CMK (cell line): ENCODE data around the gene VAMP2.

ENCODE experiments used
- DNase-seq: peaks from one replicate; pipeline ENCODE4 v3.0.0-alpha.2; 2010; ENCODE audit warnings: low read depth

Gene VAMP2

DNA sequence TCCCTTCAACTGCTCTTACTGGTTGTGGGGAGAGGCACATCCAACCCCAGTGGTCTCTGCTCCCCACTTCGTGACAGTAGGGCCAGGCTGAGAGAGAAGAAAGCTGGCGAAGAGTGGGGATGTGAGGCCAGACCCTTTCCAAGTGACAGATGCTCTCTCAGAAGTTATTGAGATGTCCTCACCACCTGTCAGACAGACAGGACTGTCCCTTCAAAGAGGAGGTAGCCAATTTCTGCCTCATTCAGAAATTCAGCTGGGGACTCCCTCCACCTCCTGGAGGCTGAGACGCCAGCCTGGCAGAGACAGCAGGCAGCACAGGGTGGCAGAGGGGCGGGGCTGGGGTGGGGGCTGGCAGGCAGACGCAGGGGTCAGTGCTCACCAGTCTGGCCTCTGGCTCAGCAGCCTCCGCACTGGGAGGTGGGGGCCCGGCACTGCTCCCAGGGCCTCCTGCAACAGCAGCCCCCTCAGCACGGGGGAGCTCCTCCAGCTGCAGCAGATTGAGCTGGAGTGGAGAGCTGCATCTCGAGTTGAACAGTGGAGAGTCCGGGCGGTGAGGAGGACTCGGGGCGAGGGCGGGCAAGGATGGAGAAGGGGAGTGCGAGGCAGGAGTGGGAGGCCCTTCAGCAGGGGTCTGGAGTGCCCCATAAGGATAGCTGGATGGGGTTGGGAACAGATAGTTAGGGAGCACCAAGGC is 19.7 kb downstream of the VAMP2 start:
- no peak for DNase-seq

DNA sequence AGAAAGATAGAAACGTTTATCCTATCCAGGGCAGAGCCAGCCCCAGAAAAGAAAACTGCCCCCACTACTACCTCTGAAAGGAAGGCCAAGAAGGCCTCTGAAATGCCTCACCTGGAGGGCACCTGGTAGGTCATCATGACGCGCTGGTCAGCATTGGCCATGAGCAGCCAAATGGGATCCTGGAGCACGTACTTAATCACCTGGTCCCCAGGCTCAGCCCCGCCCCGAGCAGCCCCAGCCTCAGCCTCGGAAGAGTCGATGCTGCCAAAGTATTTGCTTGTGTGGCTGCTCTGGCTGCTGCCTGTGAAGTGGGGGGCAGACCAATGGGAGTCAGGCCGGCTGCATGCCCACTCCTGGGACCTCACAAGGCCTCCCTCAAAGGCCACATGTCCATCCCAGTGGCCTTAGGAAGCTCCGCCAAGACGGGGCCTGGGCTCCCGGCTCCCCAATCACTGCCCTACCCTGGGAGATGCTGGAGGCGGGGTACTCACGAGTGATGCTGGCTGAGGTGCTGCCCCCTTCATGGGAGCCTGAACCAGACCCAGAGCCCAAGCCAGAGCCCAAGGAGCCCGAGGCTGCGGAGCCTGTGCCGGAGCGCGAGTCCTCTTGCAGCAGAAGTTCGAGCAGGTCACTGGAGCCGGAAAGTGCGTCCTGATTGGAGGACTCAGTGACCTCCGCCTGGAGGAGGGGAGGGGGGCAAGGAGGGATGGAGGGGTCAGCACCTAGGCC is 20.4 kb downstream of the VAMP2 start:
- DNase-seq = no peak

DNA sequence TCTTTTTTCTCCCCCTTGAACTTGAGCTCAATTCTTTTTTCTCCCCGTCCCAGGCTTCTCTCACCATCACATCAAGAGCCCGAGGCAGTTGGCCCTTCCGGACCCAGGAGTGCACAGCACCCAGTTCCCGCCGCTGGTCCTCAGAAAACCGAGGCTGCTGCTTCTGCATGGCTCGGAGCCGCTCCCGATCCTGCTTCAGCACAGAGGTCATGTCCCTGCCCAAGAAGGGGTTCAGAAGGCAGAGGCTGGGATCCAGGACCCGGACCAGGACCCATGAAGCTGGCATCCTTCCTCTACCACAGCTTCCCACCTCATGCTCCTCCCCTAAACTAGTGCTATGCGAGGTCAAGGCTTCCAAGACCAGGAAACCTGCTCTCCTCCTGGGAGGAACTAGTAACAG is 21.0 kb downstream of the VAMP2 start:
- DNase-seq = no peak

GRCh38 chr17:8141045-8141444 is 21.7 kb downstream of the VAMP2 start:
- no peak for DNase-seq

- no peak for DNase-seq
Measured at GRCh38 chr17:8140065-8141029, 22.4 kb downstream of the VAMP2 start.

DNA sequence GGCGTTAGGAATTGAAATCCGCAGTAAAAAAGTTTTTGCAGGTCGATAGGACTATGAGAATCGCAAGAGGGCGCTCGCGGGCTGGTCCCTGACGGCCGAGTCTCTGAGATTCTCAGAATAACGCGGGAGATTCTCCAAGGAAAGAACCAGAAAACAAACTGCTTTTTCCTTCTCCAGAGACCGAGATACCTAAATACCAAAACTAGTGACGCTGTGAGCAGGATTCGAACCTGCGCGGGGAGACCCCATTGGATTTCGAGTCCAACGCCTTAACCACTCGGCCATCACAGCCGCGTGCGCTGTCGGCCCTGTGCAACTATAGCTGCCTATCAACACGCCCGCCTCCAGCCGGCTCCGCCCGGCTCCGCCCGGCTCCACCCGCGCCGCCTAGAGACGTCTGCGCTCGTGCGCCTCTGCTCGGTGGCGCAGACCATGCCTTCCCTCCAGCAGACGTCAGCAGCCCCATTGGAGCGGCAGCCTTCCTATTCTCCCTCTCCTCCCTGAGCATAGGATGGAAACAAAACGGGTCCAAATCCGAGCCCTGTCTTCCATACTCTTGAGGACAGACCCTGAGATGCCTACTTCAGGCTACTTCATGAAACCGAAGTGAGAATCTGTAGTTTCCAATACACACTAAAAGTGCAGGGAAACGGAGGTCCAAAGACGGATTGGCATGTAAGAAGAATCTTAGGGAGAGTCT is 23.9 kb downstream of the VAMP2 start:
- DNase-seq = no peak

DNA sequence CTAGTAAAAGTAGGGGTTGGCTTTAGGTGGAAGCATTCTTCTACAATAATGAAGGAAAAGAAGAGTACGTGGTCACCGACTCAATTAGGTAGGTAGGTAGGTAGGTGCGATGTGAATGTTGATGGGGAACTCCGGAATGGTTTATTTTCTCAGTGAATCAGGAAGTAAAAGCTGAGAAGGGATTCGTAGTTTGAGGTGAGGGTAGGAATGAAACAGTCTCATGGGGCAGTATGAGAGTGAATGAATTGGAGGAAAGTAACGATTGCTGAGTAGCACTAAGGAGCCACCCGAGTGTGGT is 24.4 kb downstream of the VAMP2 start:
- DNase-seq = no peak

- no peak for DNase-seq
Measured at GRCh38 chr17:8137645-8138373, 24.9 kb downstream of the VAMP2 start.

DNA sequence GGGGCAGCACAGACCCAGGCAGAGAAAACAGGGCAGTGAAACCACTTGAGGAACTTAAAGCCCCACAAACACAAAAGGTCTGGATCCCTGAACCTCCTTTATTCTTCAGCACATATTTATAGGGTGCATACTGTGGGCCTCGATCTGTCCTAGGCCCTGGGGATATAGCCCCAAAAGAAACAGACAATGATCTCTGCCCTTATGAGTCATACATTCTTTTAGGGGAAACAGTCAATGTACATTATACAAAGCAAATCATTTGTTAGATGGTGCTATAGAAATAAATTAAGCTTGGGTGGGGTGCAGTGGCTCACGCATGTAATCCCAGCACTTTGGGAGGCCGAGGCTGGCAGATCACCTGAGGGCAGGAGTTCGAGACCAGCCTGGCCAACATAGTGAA is 28.8 kb downstream of the VAMP2 start:
- no peak for DNase-seq

GRCh38 chr17:8133399-8133798 is 29.3 kb downstream of the VAMP2 start:
- DNase-seq = no peak

DNA sequence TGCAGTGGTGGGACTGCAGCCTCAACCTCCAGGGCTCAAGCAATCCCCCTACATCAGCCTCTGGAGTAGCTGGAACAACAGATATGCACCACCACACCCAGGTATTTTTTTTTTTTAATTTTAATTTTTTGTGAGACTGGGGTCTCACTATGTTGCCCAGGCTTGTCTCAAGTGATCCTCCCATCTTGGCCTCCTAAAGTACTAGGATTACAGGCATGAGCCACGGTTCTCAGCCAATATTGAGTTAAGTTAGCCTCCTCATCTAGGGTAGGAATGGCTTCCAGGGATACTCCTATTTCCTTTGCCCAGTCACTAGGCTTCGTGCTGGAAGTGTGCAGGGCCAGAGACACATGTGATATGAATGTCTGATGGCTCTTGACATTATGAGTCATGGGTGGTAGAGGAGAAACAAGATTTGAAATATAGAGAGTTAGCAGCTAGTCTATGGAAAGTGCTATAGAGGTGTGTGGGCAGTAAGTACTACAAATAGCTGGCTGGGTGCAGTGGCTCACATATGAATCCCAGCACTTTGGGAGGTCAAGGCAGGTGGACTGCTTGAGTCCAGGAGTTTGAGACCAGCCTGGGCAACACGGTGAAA is 30.8 kb downstream of the VAMP2 start:
- no peak for DNase-seq

DNA sequence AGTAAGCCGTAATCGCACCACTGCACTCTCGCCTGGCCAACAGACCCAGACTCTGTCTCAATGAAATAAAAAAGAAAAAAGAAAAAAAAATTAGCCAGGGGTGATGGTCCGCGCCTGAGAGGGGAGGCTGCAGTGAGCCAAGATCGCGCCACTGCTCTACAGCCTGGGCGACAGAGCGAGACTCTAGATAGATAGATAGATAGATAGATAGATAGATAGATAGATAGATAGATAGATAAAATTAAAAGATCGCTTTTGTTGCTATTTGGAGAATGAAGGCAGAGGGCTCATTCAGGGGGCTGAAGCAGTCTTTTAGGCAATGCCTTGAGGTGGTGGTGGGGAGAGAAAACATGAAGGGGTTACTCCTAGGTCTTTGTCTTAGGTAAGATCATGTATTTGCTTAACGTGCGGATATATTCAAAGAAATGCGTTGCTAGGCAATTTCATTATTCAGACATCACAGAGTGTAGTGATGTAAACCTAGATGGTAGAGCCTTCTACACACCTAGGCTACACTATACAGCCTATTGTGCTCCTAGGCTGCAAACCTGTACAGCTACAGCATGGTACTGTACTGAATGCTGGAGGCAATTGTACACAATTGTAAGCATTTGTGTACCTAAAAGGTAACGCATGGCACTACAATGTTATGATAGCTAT is 34.5 kb downstream of the VAMP2 start:
- no peak for DNase-seq

- DNase-seq = no peak
Measured at GRCh38 chr17:8126491-8127066, 36.2 kb downstream of the VAMP2 start.

- no peak for DNase-seq
Measured at GRCh38 chr17:8125947-8126490, 36.7 kb downstream of the VAMP2 start.

DNA sequence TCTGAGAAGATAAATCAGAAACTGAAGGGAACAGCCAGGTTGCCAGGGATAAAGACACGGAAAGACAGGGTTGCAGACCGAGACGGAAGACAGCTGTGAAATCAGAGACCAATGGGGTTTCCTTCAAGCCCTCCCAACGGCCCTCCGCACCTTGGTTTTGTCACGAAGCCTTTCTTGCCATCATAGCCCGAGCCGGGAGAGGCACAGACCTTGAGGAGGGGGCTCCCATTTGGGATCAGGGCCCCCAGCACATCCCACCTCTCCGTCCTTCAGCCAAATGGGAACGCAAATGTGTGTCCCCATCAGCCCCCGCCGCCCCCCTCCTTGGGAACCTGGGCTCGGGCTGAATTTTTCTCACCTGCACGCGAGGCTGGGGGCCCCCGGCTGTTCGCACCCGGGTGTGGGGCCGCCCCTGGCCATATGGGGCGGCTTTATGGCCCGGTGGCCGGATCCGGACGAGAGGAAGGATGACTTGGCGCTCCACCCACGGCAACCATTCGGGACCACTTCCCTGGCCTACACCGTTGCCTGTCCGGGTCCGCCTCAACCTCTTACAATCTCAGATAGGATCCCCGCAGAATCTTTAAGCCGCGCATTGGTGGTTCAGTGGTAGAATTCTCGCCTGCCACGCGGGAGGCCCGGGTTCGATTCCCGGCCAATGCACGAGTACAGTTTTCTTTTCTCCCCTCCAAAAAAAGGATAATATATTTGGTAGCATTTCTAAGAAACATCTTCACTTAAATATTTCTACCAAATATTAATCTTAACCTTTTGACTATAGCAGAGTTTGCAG is 37.4 kb downstream of the VAMP2 start:
- DNase-seq = no peak

DNA sequence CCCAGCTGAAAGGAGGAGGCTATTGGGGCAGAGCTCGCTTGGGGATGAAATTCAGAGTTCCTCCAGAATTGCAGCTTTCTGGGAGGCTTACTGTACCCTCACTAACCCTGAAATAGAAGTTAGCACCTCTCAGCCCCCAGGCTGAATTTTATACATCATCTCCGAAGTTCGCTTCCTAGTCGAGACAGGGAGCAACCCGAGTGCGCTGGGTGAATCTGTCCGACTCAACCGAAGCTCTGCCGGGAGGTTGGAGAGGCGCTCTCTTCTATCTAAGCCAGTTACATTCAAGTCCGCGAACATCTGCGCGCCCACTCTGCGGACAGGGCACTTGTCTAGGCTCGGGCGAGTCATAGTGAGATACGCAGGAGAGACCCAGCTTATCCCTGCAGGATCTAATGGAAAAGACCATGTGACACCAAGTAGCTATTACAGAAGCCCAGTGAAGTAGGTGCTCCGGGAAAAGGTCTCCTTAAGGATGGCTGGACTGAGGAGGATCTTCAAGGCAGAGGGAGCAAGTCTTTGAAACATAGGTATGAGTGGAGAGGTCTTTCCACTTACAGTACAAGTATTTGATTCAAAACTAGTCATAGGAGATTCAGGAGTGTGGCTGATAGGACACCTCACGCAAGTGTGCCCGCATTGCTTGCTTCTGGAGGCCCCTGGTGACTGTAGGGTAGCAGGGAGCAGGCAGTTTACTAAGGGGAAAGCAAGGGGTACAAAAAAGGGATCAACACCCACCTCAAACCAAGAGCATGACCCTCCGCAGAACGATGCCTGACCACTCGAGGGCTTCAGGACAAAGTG is 38.2 kb downstream of the VAMP2 start:
- DNase-seq = no peak

DNA sequence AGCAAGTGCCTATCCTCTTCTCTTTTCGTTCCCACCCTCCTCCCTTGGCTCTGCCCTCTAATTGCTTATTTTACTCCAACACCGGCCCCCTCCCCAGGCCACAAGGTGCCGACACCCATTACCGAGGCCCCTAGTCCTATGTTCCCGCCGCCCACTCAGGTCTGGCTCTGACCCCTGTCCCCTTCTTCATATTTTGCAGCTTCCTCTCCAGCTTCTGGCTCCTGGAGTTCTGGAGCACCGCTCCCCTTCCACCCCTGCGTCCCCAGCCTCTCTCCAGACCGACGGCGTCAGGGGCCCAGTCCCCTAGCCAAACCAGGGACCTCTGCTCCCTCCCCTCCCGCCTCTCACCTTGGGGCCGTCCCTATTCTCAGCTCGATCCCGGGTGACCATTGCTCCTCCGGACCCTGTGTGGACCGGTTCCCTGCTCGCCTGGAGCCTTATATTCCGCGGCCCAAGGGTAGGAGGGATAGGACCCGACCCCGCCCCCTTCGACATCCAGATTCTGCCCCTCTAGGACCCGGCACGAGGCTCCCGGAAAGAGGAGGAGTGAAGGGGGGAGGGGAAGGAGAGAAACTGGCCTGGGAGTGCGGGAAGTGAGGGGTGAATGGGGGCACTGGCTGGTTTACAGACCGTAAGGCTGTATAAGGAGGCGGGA is 38.9 kb downstream of the VAMP2 start, which contains the start of gene HES7:
TSS of gene HES7 (minus strand) at position 412 of the 655 bp plus-strand sequence. CDS start at position 390, 22 bp downstream.
- DNase-seq = no peak
